Astrocyte (in vitro differentiated cells and primary cell): ENCODE measurements around the gene DMGDH.

Experiments used
- CTCF ChIP-seq: IDR thresholded peaks from 2 replicates; pipeline ENCODE4 v1.5.1; 2011; ENCODE audit warnings: low read depth, mild to moderate bottlenecking, inconsistent platforms, low read length, moderate library complexity; ENCODE audit not compliant: insufficient read depth
- EZH2 ChIP-seq: IDR thresholded peaks from 2 replicates; pipeline ENCODE4 v1.6.1; 2012; ENCODE audit warnings: mild to moderate bottlenecking, low read length, inconsistent platforms; ENCODE audit not compliant: insufficient read depth

GRCh38 chr5:79021753-79022152 lies 47.7 kb downstream of the DMGDH start:
- TF ChIP-seq EZH2 (no peak), CTCF (no peak)
